K562 (cell line): ENCODE results near the gene HEMK1. TPM values are rescaled to one million over a fixed set of nuclear protein-coding genes. Genes with fewer than 3 reads are reported as not detected.

Experiments
- CTBP1 ChIP-seq: fragments of 450-650 bp; IDR thresholded peaks from 2 replicates; pipeline ENCODE4 v1.6.1; 2016; ENCODE audit warnings: borderline replicate concordance
- DMBX1 ChIP-seq: fragments of 250-450 bp; sonication (Bioruptor Pico); IDR thresholded peaks from 2 replicates; pipeline ENCODE4 v1.8.0; 2022; ENCODE audit warnings: inconsistent platforms, mild to moderate bottlenecking, moderate library complexity, borderline replicate concordance
- GATA2 ChIP-seq: sonication (generic); formaldehyde crosslinking; IDR thresholded peaks from 2 replicates; pipeline ENCODE4 v1.4.0; 2020; ENCODE audit warnings: mild to moderate bottlenecking, missing genetic modification reagents
- HDAC2 ChIP-seq: fragments of 450-650 bp; IDR thresholded peaks from 2 replicates; pipeline ENCODE4 v1.6.1; 2016; ENCODE audit warnings: mild to moderate bottlenecking
- JUN ChIP-seq, 2 experiments: sonication (generic) in 1 of 2; formaldehyde crosslinking in 1 of 2; IDR thresholded peaks; 2 replicates each; pipeline versions ENCODE4 v1.6.1 to v1.8.0; 2012 to 2022; ENCODE audit warnings: borderline replicate concordance in 2 of 2, mild to moderate bottlenecking in 2 of 2, improper control_type of control experiment in 1 of 2, low read depth in 1 of 2, low read length in 1 of 2, missing genetic modification reagents in 1 of 2
- KDM4B ChIP-seq, 2 experiments: fragments of 450-650 bp in 1 of 2; sonication (generic) in 1 of 2; IDR thresholded peaks; 2 replicates each; pipeline ENCODE4 v1.6.1; 2016 to 2017; ENCODE audit warnings: borderline replicate concordance in 2 of 2, antibody characterized with exemption in 1 of 2, low read depth in 1 of 2, mild to moderate bottlenecking in 1 of 2
- LARP7 ChIP-seq: fragments of 450-650 bp; IDR thresholded peaks from 2 replicates; pipeline ENCODE4 v1.6.1; 2016
- LCOR ChIP-seq: sonication (generic); formaldehyde crosslinking; IDR thresholded peaks from 2 replicates; pipeline ENCODE4 v1.8.0; 2022; ENCODE audit warnings: mild to moderate bottlenecking, missing genetic modification reagents
- MAZ ChIP-seq, 2 experiments: fragments of 450-650 bp in 1 of 2; sonication (generic) in 1 of 2; formaldehyde crosslinking; IDR thresholded peaks in 1 of 2; conservative IDR thresholded peaks in 1 of 2; 2 replicates each; pipeline versions ENCODE4 v1.4.0 to v1.5.0; 2020; ENCODE audit warnings: mild to moderate bottlenecking in 1 of 2, missing genetic modification reagents in 1 of 2
- NR2C2 ChIP-seq, 2 experiments: fragments of 200-800 bp in 1 of 2; sonication (Bioruptor generic) in 1 of 2; sonication (generic) in 1 of 2; formaldehyde crosslinking in 1 of 2; IDR thresholded peaks; 2 replicates each; pipeline versions ENCODE4 v1.6.1 to v1.8.0; 2016 to 2022; ENCODE audit warnings: mild to moderate bottlenecking in 1 of 2, missing compliant biosample characterization in 1 of 2, missing genetic modification characterization in 1 of 2, missing genetic modification reagents in 1 of 2
- PTRF ChIP-seq: fragments of 450-650 bp; IDR thresholded peaks from 2 replicates; pipeline ENCODE4 v1.6.1; 2016; ENCODE audit warnings: mild to moderate bottlenecking, missing genetic modification characterization, missing compliant biosample characterization
- SRF ChIP-seq, 2 experiments: fragments of 250-450, 450-650 bp in 1 of 2; sonication (Bioruptor Pico) in 1 of 2; sonication (generic) in 1 of 2; formaldehyde crosslinking; IDR thresholded peaks; 2 replicates each; pipeline versions ENCODE4 v1.5.0 to v1.5.1; 2020 to 2022; ENCODE audit warnings: mild to moderate bottlenecking in 1 of 2, missing genetic modification reagents in 1 of 2
- ZNF232 ChIP-seq: sonication (generic); formaldehyde crosslinking; IDR thresholded peaks from 2 replicates; pipeline ENCODE4 v1.8.0; 2022; ENCODE audit warnings: mild to moderate bottlenecking, missing genetic modification reagents
- ZNF274 ChIP-seq: IDR thresholded peaks from 2 replicates; pipeline ENCODE4 v1.6.1; 2011; ENCODE audit warnings: low read depth, mild to moderate bottlenecking, low read length, moderate library complexity, borderline replicate concordance
- polyA plus RNA-seq, 8 experiments: library from polyadenylated mRNA; depleted of rRNA in 4 of 8; stranded (reverse) in 5 of 8; unstranded in 3 of 8; fragments of >200 nt; fragmentation: Nextera tagmentation in 2 of 8; fragmentation: Illumina TruSeq in 1 of 8; extraction: Ambion mirVana in 2 of 8; extraction: Trizol in 1 of 8; gene quantifications; 2 replicates each; pipeline versions ENCODE4 v1.2.1 to v1.2.3, GENCODE V29; 2011 to 2014; ENCODE audit warnings: inconsistent platforms in 1 of 8, missing spikeins in 1 of 8
- total RNA-seq, 7 experiments: library from RNA; depleted of rRNA in 6 of 7; stranded (reverse); fragments of >200 nt in 6 of 7; fragmentation: Illumina TruSeq in 2 of 7; extraction: Trizol in 2 of 7; gene quantifications; 2 replicates each; pipeline versions ENCODE4 v1.2.1 to v1.2.3, GENCODE V29; 2011 to 2021; ENCODE audit warnings: low replicate concordance in 1 of 7
- TF ChIP-seq, protein P1 (sequence below): sonication (generic); IDR thresholded peaks from 2 replicates; pipeline ENCODE4 v1.6.1; 2016
- TF ChIP-seq, protein P2 (sequence below): fragments of 150-350 bp; conservative IDR thresholded peaks from 2 replicates; pipeline ENCODE4 v1.6.1; 2014; ENCODE audit warnings: low read length
- TF ChIP-seq, protein P3 (sequence below): fragments of 250-450 bp; sonication (Bioruptor Pico); IDR thresholded peaks from 2 replicates; pipeline ENCODE4 v1.5.0; 2021; ENCODE audit warnings: mild to moderate bottlenecking, moderate library complexity
- TF ChIP-seq, protein P4 (sequence below): fragments of 450-650 bp; IDR thresholded peaks from 2 replicates; pipeline ENCODE4 v1.6.1; 2014; ENCODE audit warnings: low read depth, mild to moderate bottlenecking, moderate library complexity, borderline replicate concordance

HEMK1 gene
- total and polyA plus RNA-seq, 9 of the 15 experiments (the other 6 are each of a cell fraction or from before 2014, with no cell fraction given) = 2.0 to 16.8 (median 11.4) TPM

DNA sequence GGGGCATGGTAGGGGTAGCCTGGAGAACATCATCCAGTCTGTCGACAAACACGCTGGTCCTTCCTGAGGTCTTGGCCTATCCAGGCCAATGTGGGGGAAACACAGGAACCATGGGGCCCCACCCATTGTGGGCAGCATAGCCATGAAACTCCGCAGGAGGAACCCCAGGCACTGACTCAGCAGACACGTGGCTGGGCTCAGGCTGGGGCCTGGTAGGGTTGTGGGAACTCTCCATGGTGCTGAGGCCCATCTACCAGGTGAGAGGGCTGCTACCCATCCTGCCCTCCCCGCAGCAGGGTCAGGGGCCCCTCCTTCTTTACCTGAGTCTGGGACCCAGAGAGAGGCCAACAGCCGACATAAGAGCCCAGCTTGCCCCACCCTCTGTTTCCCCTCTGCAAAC is 43.3 kb upstream of the HEMK1 start (continued):
- TF ChIP-seq NR2C2 (CRISPR knock-in tag; IDR thresholded peaks at IDR 0.05) (peak; percentile 65), NR2C2 (tag; IDR thresholded peaks at IDR 0.05) (no peak), HDAC2 (peak; percentile 65; the same call in 1 of the 2 replicates), LCOR (CRISPR knock-in tag) (0 out of 2 replicates have a peak, but pooled peaks have one; percentile 21), SRF (CRISPR knock-in tag; IDR thresholded peaks at IDR 0.05) (peak in 1 of 2 experiments; percentile 72; a peak in 1 of 4 replicates), JUN (IDR thresholded peaks at IDR 0.05; ENCODE audit: borderline replicate concordance, low read depth, low read length) (peak; percentile 72; the same call in 1 of the 2 replicates), JUN (CRISPR knock-in tag; IDR thresholded peaks at IDR 0.05; ENCODE audit: borderline replicate concordance) (no peak), PTRF (no peak), DMBX1 (peak; percentile 53; the same call in 1 of the 2 replicates), KDM4B (IDR thresholded peaks at IDR 0.05; ENCODE audit: borderline replicate concordance in 2 of 2, low read depth in 1 of 2) (no peak), ZNF274 (no peak), MAZ (CRISPR knock-in tag; conservative IDR thresholded peaks at IDR 0.05 in 1 of 2, IDR thresholded peaks at IDR 0.05 in 1 of 2) (peak; percentile 45 to 89; a peak in 3 of 4 replicates), ZNF232 (CRISPR knock-in tag) (peak; percentile 69; the same call in 1 of the 2 replicates), CTBP1 (peak; percentile 35; the same call in 1 of the 2 replicates), GATA2 (no peak), LARP7 (no peak)
- TF ChIP-seq, protein P1, sequence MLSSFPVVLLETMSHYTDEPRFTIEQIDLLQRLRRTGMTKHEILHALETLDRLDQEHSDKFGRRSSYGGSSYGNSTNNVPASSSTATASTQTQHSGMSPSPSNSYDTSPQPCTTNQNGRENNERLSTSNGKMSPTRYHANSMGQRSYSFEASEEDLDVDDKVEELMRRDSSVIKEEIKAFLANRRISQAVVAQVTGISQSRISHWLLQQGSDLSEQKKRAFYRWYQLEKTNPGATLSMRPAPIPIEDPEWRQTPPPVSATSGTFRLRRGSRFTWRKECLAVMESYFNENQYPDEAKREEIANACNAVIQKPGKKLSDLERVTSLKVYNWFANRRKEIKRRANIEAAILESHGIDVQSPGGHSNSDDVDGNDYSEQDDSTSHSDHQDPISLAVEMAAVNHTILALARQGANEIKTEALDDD = no peak
- TF ChIP-seq, protein P2, sequence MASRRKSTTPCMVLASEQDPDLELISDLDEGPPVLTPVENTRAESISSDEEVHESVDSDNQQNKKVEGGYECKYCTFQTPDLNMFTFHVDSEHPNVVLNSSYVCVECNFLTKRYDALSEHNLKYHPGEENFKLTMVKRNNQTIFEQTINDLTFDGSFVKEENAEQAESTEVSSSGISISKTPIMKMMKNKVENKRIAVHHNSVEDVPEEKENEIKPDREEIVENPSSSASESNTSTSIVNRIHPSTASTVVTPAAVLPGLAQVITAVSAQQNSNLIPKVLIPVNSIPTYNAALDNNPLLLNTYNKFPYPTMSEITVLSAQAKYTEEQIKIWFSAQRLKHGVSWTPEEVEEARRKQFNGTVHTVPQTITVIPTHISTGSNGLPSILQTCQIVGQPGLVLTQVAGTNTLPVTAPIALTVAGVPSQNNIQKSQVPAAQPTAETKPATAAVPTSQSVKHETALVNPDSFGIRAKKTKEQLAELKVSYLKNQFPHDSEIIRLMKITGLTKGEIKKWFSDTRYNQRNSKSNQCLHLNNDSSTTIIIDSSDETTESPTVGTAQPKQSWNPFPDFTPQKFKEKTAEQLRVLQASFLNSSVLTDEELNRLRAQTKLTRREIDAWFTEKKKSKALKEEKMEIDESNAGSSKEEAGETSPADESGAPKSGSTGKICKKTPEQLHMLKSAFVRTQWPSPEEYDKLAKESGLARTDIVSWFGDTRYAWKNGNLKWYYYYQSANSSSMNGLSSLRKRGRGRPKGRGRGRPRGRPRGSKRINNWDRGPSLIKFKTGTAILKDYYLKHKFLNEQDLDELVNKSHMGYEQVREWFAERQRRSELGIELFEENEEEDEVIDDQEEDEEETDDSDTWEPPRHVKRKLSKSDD = no peak
- TF ChIP-seq, protein P3, sequence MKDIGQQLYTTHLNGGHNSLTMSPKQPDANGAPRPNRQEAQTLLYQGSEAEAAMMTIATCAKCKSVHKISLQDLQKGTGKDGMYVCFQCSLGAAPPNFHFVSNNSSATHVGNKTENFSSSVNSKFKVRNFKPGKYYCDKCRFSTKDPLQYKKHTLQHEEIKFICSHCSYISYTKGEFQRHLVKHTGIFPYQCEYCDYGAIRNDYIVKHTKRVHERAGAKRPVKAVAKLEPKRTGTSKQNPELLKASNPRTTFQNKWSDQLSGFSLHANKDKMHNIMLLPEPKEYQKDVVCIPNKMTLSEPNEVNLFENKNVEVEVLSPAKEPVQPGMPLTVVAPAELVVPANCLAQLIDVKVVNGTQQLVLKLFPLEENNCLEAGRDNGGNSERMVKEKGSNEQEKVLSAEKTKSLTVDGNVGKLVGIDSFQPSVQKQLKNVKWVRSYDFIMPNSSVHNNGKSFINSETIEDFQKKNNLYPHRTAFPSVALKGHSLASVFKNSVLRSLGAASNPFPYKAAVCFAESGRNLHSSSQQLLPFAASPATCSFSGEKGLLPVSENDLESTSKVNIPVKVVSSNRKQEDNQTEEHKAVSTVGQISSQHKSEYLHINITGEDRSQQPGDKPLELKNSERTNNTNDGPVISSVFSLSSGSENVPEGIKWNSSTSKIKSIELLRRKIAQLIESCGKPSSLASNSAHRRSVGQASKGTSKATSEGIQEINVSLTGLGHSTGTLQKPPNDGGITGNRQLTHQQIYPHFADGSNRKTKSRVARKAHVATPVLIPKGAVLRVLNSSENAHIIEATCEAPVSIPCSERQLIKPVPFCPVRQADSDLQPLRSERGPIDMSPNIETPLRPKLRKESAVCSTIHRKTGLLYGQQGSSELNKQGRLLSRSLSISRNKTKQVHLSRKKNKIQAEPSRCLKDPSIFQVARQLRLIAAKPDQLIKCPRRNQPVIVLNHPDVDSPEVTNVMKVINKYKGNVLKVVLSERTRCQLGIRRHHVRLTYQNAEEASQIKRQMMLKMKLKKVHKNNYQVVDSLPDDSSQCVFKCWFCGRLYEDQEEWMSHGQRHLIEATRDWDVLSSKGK (CRISPR knock-in tag) = no peak
- TF ChIP-seq, protein P4, sequence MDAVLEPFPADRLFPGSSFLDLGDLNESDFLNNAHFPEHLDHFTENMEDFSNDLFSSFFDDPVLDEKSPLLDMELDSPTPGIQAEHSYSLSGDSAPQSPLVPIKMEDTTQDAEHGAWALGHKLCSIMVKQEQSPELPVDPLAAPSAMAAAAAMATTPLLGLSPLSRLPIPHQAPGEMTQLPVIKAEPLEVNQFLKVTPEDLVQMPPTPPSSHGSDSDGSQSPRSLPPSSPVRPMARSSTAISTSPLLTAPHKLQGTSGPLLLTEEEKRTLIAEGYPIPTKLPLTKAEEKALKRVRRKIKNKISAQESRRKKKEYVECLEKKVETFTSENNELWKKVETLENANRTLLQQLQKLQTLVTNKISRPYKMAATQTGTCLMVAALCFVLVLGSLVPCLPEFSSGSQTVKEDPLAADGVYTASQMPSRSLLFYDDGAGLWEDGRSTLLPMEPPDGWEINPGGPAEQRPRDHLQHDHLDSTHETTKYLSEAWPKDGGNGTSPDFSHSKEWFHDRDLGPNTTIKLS = peak; percentile 56; the same call in 1 of the 2 replicates
